ENCODE results near the gene CDRT15L2. TPM values are rescaled to one million over a fixed set of nuclear protein-coding genes. Genes with fewer than 3 reads are reported as not detected.
"Not testable (repeated sequence)": the region's sequence is repeated elsewhere in the genome, so short reads cannot be mapped to it uniquely, and the experiment has no call there.

The CDRT15L2 gene
- total and polyA plus RNA-seq, 2 donors (not counting 3 experiments of a cell fraction or from before 2014, with no cell fraction given), result not detected

GRCh38 chr17:20605568-20605967 is 26.0 kb downstream of the CDRT15L2 start:
- H2AFZ ChIP-seq (ENCODE audit: low read depth, low read length); CTCF ChIA-PET; dilution Hi-C loops (cut with MboI; ENCODE audit: extremely low pct_ligation_motif_present, low sequenced_read_pairs); H3K4me3 ChIP-seq (replicated peaks in 1 of 3; ENCODE audit: insufficient read depth in 1 of 3, low read depth in 1 of 3, low read length in 3 of 3); POLR2A ChIA-PET; H3K4me1 ChIP-seq (ENCODE audit: control insufficient read depth, extremely low read depth, insufficient read depth, low read length); intact Hi-C loops (cut with micrococcal nuclease); DNase-seq (ENCODE audit: low read depth, low spot score); BruUV-seq (replicated peaks); H4K20me1 ChIP-seq (replicated peaks; ENCODE audit: control insufficient read depth, extremely low read depth, insufficient read depth, low read length); H3K9ac ChIP-seq (replicated peaks; ENCODE audit: extremely low read depth, insufficient read depth, low read length); H3K79me2 ChIP-seq (ENCODE audit: control insufficient read depth, insufficient read depth, low read length); H3K27ac ChIP-seq (ENCODE audit: insufficient read depth, low read depth, low read length); FAIRE-seq; H3K9me3 ChIP-seq (replicated peaks; ENCODE audit: control insufficient read depth, insufficient read depth, low read length); H3K9me1 ChIP-seq (replicated peaks; ENCODE audit: control insufficient read depth, extremely low read depth, insufficient read depth, low read length); H3K27me3 ChIP-seq (ENCODE audit: control insufficient read depth in 2 of 2, insufficient read depth in 2 of 2, low read length in 2 of 2); H3K36me3 ChIP-seq (ENCODE audit: control insufficient read depth in 2 of 2, extremely low read depth in 1 of 2, insufficient read depth in 2 of 2, low read length in 2 of 2); H3K4me2 ChIP-seq (ENCODE audit: insufficient read depth, low read length): not testable (repeated sequence)

- not testable (repeated sequence) for FAIRE-seq; BruUV-seq (replicated peaks)
Measured at GRCh38 chr17:20609490-20609889, 30.0 kb downstream of the CDRT15L2 start.

GRCh38 chr17:20611309-20611708 is 31.8 kb downstream of the CDRT15L2 start:
- no peak for DNase-seq (ENCODE audit: low read depth, low spot score)
- BruUV-seq (replicated peaks), result no TSS peak
- intact Hi-C loops (cut with micrococcal nuclease) (no loop called here), dilution Hi-C loops (cut with MboI; ENCODE audit: extremely low pct_ligation_motif_present, low sequenced_read_pairs) (no loop called here)
- no peaks in the 10 kb centered on the region for H3K79me2 ChIP-seq (ENCODE audit: control insufficient read depth, insufficient read depth, low read length)
- no peaks in the 10 kb centered on the region for H3K27me3 ChIP-seq (ENCODE audit: control insufficient read depth in 2 of 2, insufficient read depth in 2 of 2, low read length in 2 of 2)
- ChIA-PET POLR2A (no interaction called here), CTCF (no interaction called here)
- no peak overlapping the region for H3K27ac ChIP-seq (ENCODE audit: insufficient read depth, low read depth, low read length)
- TF ChIP-seq CTCF (IDR thresholded peaks at IDR 0.05; ENCODE audit: extremely low read depth in 1 of 2, insufficient read depth in 1 of 2, low read depth in 1 of 2, low read length in 2 of 2), result no peak
- no peak for TF ChIP-seq POLR2A (IDR thresholded peaks at IDR 0.05; ENCODE audit: low read depth, low read length)
- no peak for TF ChIP-seq GATA2 (IDR thresholded peaks at IDR 0.05; ENCODE audit: insufficient read depth, insufficient read length, low read depth, low read length)
- no peak for TF ChIP-seq MAX (IDR thresholded peaks at IDR 0.05; ENCODE audit: insufficient read depth, insufficient read length)
- TF ChIP-seq EZH2 (IDR thresholded peaks at IDR 0.05; ENCODE audit: borderline replicate concordance, low read depth, low read length, severe bottlenecking), result no peak
- TF ChIP-seq MYC (IDR thresholded peaks at IDR 0.05; ENCODE audit: low read depth, low read length), result no peak
- TF ChIP-seq POLR2AphosphoS5 (IDR thresholded peaks at IDR 0.05; ENCODE audit: insufficient read depth, low read depth, low read length), result no peak
- TF ChIP-seq JUN (IDR thresholded peaks at IDR 0.05; ENCODE audit: borderline replicate concordance, insufficient read depth, insufficient read length, low read depth), result no peak
- no peak for TF ChIP-seq FOS (IDR thresholded peaks at IDR 0.05; ENCODE audit: borderline replicate concordance, insufficient read depth, low read length)
- no peaks in the 10 kb centered on the region for H3K4me1 ChIP-seq (ENCODE audit: control insufficient read depth, extremely low read depth, insufficient read depth, low read length)
- H4K20me1 ChIP-seq (replicated peaks; ENCODE audit: control insufficient read depth, extremely low read depth, insufficient read depth, low read length), result no peaks in the 10 kb centered on the region
- no peaks in the 10 kb centered on the region for H3K9me1 ChIP-seq (replicated peaks; ENCODE audit: control insufficient read depth, extremely low read depth, insufficient read depth, low read length)
- H3K4me3 ChIP-seq (replicated peaks in 1 of 3; ENCODE audit: insufficient read depth in 1 of 3, low read depth in 1 of 3, low read length in 3 of 3), result no peak overlapping the region
- no peak for FAIRE-seq
- no peak overlapping the region for H3K9ac ChIP-seq (replicated peaks; ENCODE audit: extremely low read depth, insufficient read depth, low read length)
- H3K36me3 ChIP-seq (ENCODE audit: control insufficient read depth in 2 of 2, extremely low read depth in 1 of 2, insufficient read depth in 2 of 2, low read length in 2 of 2), result no peaks in the 10 kb centered on the region
- H2AFZ ChIP-seq (ENCODE audit: low read depth, low read length), result no peak overlapping the region
- no peak overlapping the region for H3K4me2 ChIP-seq (ENCODE audit: insufficient read depth, low read length)
- H3K9me3 ChIP-seq (replicated peaks; ENCODE audit: control insufficient read depth, insufficient read depth, low read length), result no peaks in the 10 kb centered on the region

More at GRCh38 chr17:20609490-20609889, 30.0 kb downstream of the CDRT15L2 start:
- H2AFZ ChIP-seq (ENCODE audit: low read depth, low read length); CTCF ChIA-PET; H3K79me2 ChIP-seq (ENCODE audit: control insufficient read depth, insufficient read depth, low read length); POLR2A ChIA-PET; dilution Hi-C loops (cut with MboI; ENCODE audit: extremely low pct_ligation_motif_present, low sequenced_read_pairs); DNase-seq (ENCODE audit: low read depth, low spot score); H3K4me1 ChIP-seq (ENCODE audit: control insufficient read depth, extremely low read depth, insufficient read depth, low read length); intact Hi-C loops (cut with micrococcal nuclease); H3K9ac ChIP-seq (replicated peaks; ENCODE audit: extremely low read depth, insufficient read depth, low read length); H3K9me1 ChIP-seq (replicated peaks; ENCODE audit: control insufficient read depth, extremely low read depth, insufficient read depth, low read length); H3K9me3 ChIP-seq (replicated peaks; ENCODE audit: control insufficient read depth, insufficient read depth, low read length); H3K27ac ChIP-seq (ENCODE audit: insufficient read depth, low read depth, low read length); H4K20me1 ChIP-seq (replicated peaks; ENCODE audit: control insufficient read depth, extremely low read depth, insufficient read depth, low read length); H3K27me3 ChIP-seq (ENCODE audit: control insufficient read depth in 2 of 2, insufficient read depth in 2 of 2, low read length in 2 of 2); H3K4me3 ChIP-seq (replicated peaks in 1 of 3; ENCODE audit: insufficient read depth in 1 of 3, low read depth in 1 of 3, low read length in 3 of 3); H3K4me2 ChIP-seq (ENCODE audit: insufficient read depth, low read length); H3K36me3 ChIP-seq (ENCODE audit: control insufficient read depth in 2 of 2, extremely low read depth in 1 of 2, insufficient read depth in 2 of 2, low read length in 2 of 2): not testable (repeated sequence)
